HCT116 (cell line): ENCODE data around the gene CCL27. TPM values are rescaled to one million over a fixed set of nuclear protein-coding genes. Genes with fewer than 3 reads are reported as not detected.

Experiments used
- ATAC-seq: fragments of 200-7000 bp; cut with Tn5 transposase; 2 replicates; pipeline ENCODE4 v1.9.1; 2020; ENCODE audit warnings: mild to moderate bottlenecking, moderate library complexity
- BruUV-seq: library from RNA; stranded (reverse); fragments of 400-500 nt; replicated peaks from 2 replicates; lab custom pipeline; 2021; lab: Mats Ljungman, UMichigan
- CTCF ChIA-PET: fragments of 300-600 bp; sonication (Branson Sonifier 250); formaldehyde crosslinking; loops from one replicate; lab custom pipeline; 2021; ENCODE audit warnings: antibody characterized with exemption; lab: Charles Lee
- POLR2A ChIA-PET: fragments of 300-600, 350-600 bp; sonication (Branson Sonifier 250); formaldehyde crosslinking; loops from one replicate; lab custom pipeline; 2021; ENCODE audit warnings: antibody characterized with exemption; lab: Charles Lee
- RAD21 ChIA-PET, 2 experiments: fragments of 300-600 bp; sonication (Branson Sonifier 250); formaldehyde crosslinking; loops; one replicate each; lab custom pipeline; 2023; ENCODE audit warnings: low total read pairs in 2 of 2; ENCODE audit not compliant: uncharacterized antibody in 2 of 2, unreplicated experiment in 2 of 2, low non-redundant PET in 1 of 2; lab: Charles Lee
- DNase-seq: peaks from one replicate; pipeline ENCODE4 v3.0.0-alpha.2; 2010; ENCODE audit warnings: low read depth, low spot score
- H2AFZ ChIP-seq: fragments of 200-600 bp; shearing (Covaris generic), sonication (generic); 2 replicates; pipeline ENCODE4 v1.6.1; 2017; ENCODE audit warnings: low read depth, mixed run types, mixed read lengths, antibody characterized with exemption, low read length; ENCODE audit not compliant: poor library complexity, severe bottlenecking
- H3K27ac ChIP-seq: 2 replicates; pipeline ENCODE4 v1.5.1; 2012; ENCODE audit warnings: low read depth, low read length
- H3K27me3 ChIP-seq: fragments of 200-600 bp; sonication (generic); 2 replicates; pipeline ENCODE4 v1.6.1; 2016; ENCODE audit warnings: mixed run types, low read length, mixed read lengths; ENCODE audit not compliant: insufficient read depth
- H3K36me3 ChIP-seq, 2 experiments: fragments of 200-500 bp in 1 of 2; fragments of 200-600 bp in 1 of 2; sonication (Bioruptor generic) in 1 of 2; sonication (generic) in 1 of 2; 2 replicates each; pipeline versions ENCODE4 v1.5.1 to v1.6.1; 2014 to 2016; ENCODE audit warnings: low read length in 2 of 2, inconsistent platforms in 1 of 2, mixed read lengths in 1 of 2, mixed run types in 1 of 2; ENCODE audit not compliant: insufficient read depth in 2 of 2, control insufficient read depth in 1 of 2
- H3K4me1 ChIP-seq, 2 experiments: fragments of 200-600 bp in 1 of 2; sonication (generic) in 1 of 2; 2 replicates each; pipeline versions ENCODE4 v1.5.1 to v1.6.1; 2012 to 2017; ENCODE audit warnings: low read length in 2 of 2, inconsistent platforms in 1 of 2, mild to moderate bottlenecking in 1 of 2, mixed read lengths in 1 of 2, mixed run types in 1 of 2, moderate library complexity in 1 of 2; ENCODE audit not compliant: insufficient read depth in 2 of 2, control insufficient read depth in 1 of 2
- H3K4me2 ChIP-seq: fragments of 200-600 bp; sonication (generic); 2 replicates; pipeline ENCODE4 v1.6.1; 2017; ENCODE audit warnings: mixed run types, low read length, mixed read lengths
- H3K4me3 ChIP-seq, 2 experiments: fragments of 200-600 bp in 1 of 2; sonication (generic) in 1 of 2; replicated peaks in 1 of 2; 2 replicates each; pipeline ENCODE4 v1.5.1; 2011 to 2016; ENCODE audit warnings: low read length in 2 of 2, control low read depth in 1 of 2, low read depth in 1 of 2, mild to moderate bottlenecking in 1 of 2, mixed read lengths in 1 of 2, mixed run types in 1 of 2
- H3K79me2 ChIP-seq: fragments of 200-600 bp; sonication (generic); 2 replicates; pipeline ENCODE4 v1.6.1; 2017; ENCODE audit warnings: mild to moderate bottlenecking, mixed run types, low read length, moderate library complexity, mixed read lengths; ENCODE audit not compliant: insufficient read depth
- H3K9ac ChIP-seq: fragments of 200-600 bp; sonication (generic); 2 replicates; pipeline ENCODE4 v1.6.1; 2016; ENCODE audit warnings: low read length, mixed read lengths
- H3K9me2 ChIP-seq: fragments of 200-600 bp; sonication (generic), shearing (Covaris generic); 2 replicates; pipeline ENCODE4 v1.6.1; 2017; ENCODE audit warnings: mixed run types, mild to moderate bottlenecking, moderate library complexity; ENCODE audit not compliant: insufficient read depth
- H3K9me3 ChIP-seq, 2 experiments: fragments of 200-500 bp in 1 of 2; fragments of 200-600 bp in 1 of 2; sonication (Bioruptor generic) in 1 of 2; sonication (generic) in 1 of 2; 2 replicates each; pipeline ENCODE4 v1.6.1; 2014 to 2017; ENCODE audit warnings: low read length in 2 of 2, mixed read lengths in 2 of 2, inconsistent platforms in 1 of 2, low read depth in 1 of 2, mild to moderate bottlenecking in 1 of 2, mixed run types in 1 of 2, moderate library complexity in 1 of 2; ENCODE audit not compliant: control insufficient read depth in 1 of 2, insufficient read depth in 1 of 2
- H4K20me1 ChIP-seq: fragments of 200-600 bp; sonication (generic), shearing (Covaris generic); 2 replicates; pipeline ENCODE4 v1.6.1; 2017; ENCODE audit warnings: mixed run types, mild to moderate bottlenecking, moderate library complexity; ENCODE audit not compliant: insufficient read depth
- CBX3 ChIP-seq: IDR thresholded peaks from 2 replicates; pipeline ENCODE4 v1.6.1; 2012; ENCODE audit warnings: low read depth
- EGR1 ChIP-seq: IDR thresholded peaks from 2 replicates; pipeline ENCODE4 v1.6.1; 2012; ENCODE audit warnings: low read depth
- EZH2 ChIP-seq: fragments of 200-600 bp; sonication (generic); IDR thresholded peaks from 2 replicates; pipeline ENCODE4 v1.6.1; 2017; ENCODE audit warnings: antibody characterized with exemption, mixed run types
- EZH2phosphoT487 ChIP-seq: fragments of 200-600 bp; IDR thresholded peaks from 2 replicates; pipeline ENCODE4 v1.6.1; 2018; ENCODE audit warnings: antibody characterized with exemption, borderline replicate concordance
- FOSL1 ChIP-seq: IDR thresholded peaks from 2 replicates; pipeline ENCODE4 v1.6.1; 2012; ENCODE audit warnings: low read depth
- POLR2A ChIP-seq: IDR thresholded peaks from 2 replicates; pipeline ENCODE4 v1.7.0; 2011; ENCODE audit warnings: borderline replicate concordance; ENCODE audit not compliant: insufficient read depth, insufficient read length; ENCODE audit errors: extremely low read depth
- POLR2AphosphoS5 ChIP-seq: IDR thresholded peaks from 2 replicates; pipeline ENCODE4 v1.6.1; 2011; ENCODE audit warnings: mild to moderate bottlenecking, low read depth, low read length, moderate library complexity
- TCF7L2 ChIP-seq: IDR thresholded peaks from 2 replicates; pipeline ENCODE4 v1.7.0; 2011; ENCODE audit warnings: borderline replicate concordance, inconsistent platforms; ENCODE audit not compliant: insufficient read depth, insufficient read length; ENCODE audit errors: extremely low read depth
- YY1 ChIP-seq: IDR thresholded peaks from 2 replicates; pipeline ENCODE4 v1.6.1; 2011; ENCODE audit warnings: low read length, low read depth, moderate library complexity, mild to moderate bottlenecking; ENCODE audit not compliant: insufficient replicate concordance; ENCODE audit errors: extremely low read depth
- ZFX ChIP-seq: fragments of 450-650 bp; IDR thresholded peaks from 2 replicates; pipeline ENCODE4 v1.6.1; 2017
- ZNF274 ChIP-seq: fragments of 200-500 bp; sonication (Bioruptor generic); IDR thresholded peaks from 2 replicates; pipeline ENCODE4 v1.6.1; 2014; ENCODE audit warnings: mild to moderate bottlenecking, low read depth, low read length, inconsistent platforms
- intact Hi-C: fragments of 100-400 bp; cut with micrococcal nuclease; formaldehyde crosslinking; loops from 2 replicates; pipeline ENCODE4 v1.10.0; 2022
- total RNA-seq: library from RNA; stranded (reverse); gene quantifications from one replicate; pipeline ENCODE4 v1.2.1, GENCODE V29; 2021; ENCODE audit not compliant: unreplicated experiment
- TF ChIP-seq, protein P1 (sequence below): IDR thresholded peaks from 2 replicates; pipeline ENCODE4 v1.6.1; 2012

CCL27 gene
- total RNA-seq, 1 experiment from 2014 or later = 1.0 TPM

DNA sequence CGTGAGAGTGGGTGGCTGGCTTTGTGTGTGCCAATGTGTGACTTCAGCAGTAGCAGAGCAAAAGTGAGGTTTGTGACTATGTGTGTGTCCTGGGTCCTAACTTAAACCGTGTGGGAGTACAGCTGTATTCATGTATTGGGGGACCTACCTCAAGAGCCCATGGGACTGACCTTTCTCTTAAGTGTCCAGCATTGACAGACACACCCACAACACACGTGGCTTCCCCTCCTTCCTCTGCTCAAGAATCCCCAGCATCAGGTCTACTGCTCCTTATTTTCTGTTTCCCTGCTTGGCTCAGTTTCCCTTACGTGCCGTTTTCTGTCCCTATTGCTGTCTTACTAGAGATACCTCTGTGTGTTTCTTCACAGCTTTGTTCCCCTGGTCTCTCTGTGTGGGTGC is 9.9 kb downstream of the CCL27 start:
- no TSS peak for BruUV-seq
- ChIA-PET RAD21 (no interaction called here), CTCF (no interaction called here), POLR2A (interaction anchor here (1.3 to 1.5 kb wide), 2 partner anchors 12 to 15 kb away, joined by 5 to 8 read pairs; partner anchors contain the start of gene SIGMAR1)
- peak overlapping the region; percentile 58 for H3K9ac ChIP-seq
- DNase-seq (no peak), ATAC-seq (0 out of 2 replicates have a peak, but pooled peaks have one; percentile 1)
- no peaks in the 10 kb centered on the region for H4K20me1 ChIP-seq
- H3K4me3 ChIP-seq = peak overlapping the region; percentile 58 to 61
- no peaks in the 10 kb centered on the region for H3K79me2 ChIP-seq
- H3K27ac ChIP-seq = peak overlapping the region; percentile 50
- no peak for TF ChIP-seq ZNF274
- no peak for TF ChIP-seq EZH2
- TF ChIP-seq EGR1 = no peak
- no peak for TF ChIP-seq CBX3
- peaks cover 0 to 6% of the 10 kb centered on the region in 2 experiments; a peak in 1 of 4 replicates for H3K36me3 ChIP-seq
- intact Hi-C loops = no loop called here
- no peak overlapping the region for H2AFZ ChIP-seq
- H3K4me1 ChIP-seq = peaks cover 15 to 34% of the 10 kb centered on the region in 2 experiments
- H3K27me3 ChIP-seq = no peaks in the 10 kb centered on the region
- H3K9me2 ChIP-seq = no peaks in the 10 kb centered on the region
- H3K9me3 ChIP-seq = no peaks in the 10 kb centered on the region
- peak overlapping the region; percentile 83 for H3K4me2 ChIP-seq

DNA sequence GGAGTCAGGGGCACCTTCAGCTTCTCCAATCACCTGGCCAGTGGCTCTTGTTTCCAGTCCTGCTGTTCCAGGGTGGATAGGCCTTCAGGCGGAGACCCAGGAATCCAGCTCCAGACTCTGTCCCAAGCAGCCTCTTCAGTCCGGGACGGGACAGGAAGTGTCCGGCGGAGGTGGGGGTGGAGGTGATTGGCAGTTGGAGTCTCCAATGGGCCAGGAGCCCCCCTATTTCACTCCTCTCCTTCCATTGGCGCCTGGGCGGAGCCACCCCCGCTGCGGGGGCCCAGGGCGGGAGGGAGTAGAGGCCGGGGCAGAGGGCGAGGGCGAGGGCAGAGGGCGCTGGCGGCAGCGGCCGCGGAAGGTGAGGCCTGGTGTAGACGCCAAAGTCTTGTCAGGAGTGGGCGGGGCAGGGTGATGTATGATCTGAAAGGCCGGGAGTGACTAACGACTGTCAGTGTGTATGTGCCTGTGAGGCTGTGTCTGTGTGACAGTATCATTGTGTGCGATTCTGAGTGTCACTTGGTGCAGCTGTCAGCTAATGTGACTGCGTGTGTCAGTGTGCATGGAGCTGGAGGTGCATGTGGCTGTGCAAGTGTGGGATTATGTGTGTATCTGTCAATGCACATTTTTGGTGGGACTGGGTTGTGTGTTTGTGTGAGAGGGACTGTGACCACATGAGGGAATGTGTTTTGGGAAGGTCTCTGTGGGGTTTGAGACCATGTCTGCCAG is 10.4 kb downstream of the CCL27 start, which contains the start of gene IL11RA:
Gene IL11RA, plus strand, starts transcription at position 310 of the 726 bp plus-strand sequence. CDS start 3,033 bp downstream, outside the sequence.
- intact Hi-C loops = no loop called here
- no peaks in the 10 kb centered on the region for H3K27me3 ChIP-seq
- H3K27ac ChIP-seq = peak within 1 kb of the TSS; percentile 50
- no TSS peak for BruUV-seq
- peaks cover 19 to 39% of the 10 kb centered on the region in 2 experiments for H3K4me1 ChIP-seq
- peak; percentile 94 for ATAC-seq
- H3K79me2 ChIP-seq = peaks cover 4% of the 10 kb centered on the region; the same call in 1 of the 2 replicates
- H3K9ac ChIP-seq = peak within 1 kb of the TSS; percentile 58
- no peak within 1 kb of the TSS for H2AFZ ChIP-seq
- peak; percentile 80 for DNase-seq
- no peaks in the 10 kb centered on the region for H3K9me2 ChIP-seq
- peaks cover 0 to 6% of the 10 kb centered on the region in 2 experiments; a peak in 1 of 4 replicates for H3K36me3 ChIP-seq
- CTCF ChIA-PET = interaction anchor here (0.9 to 1.4 kb wide), 3 partner anchors 13 to 108 kb away, joined by 3 to 4 read pairs (median 4); no protein-coding TSS in a partner anchor
- no peaks in the 10 kb centered on the region for H4K20me1 ChIP-seq
- peak within 1 kb of the TSS; percentile 83 for H3K4me2 ChIP-seq
- peak within 1 kb of the TSS; percentile 58 to 61 for H3K4me3 ChIP-seq
- H3K9me3 ChIP-seq = no peaks in the 10 kb centered on the region
- TF ChIP-seq POLR2A (peak; percentile 45), POLR2AphosphoS5 (peak; percentile 93), ZFX (peak; percentile 35; the same call in 1 of the 2 replicates), YY1 (peak; percentile 46), TCF7L2 (peak; percentile 63), EZH2phosphoT487 (no peak), FOSL1 (no peak)
- TF ChIP-seq, protein P1, sequence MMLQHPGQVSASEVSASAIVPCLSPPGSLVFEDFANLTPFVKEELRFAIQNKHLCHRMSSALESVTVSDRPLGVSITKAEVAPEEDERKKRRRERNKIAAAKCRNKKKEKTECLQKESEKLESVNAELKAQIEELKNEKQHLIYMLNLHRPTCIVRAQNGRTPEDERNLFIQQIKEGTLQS = no peak
- TF ChIP-seq, all 23 proteins: peak for 5
- ChIA-PET POLR2A (interaction anchor here (1.3 to 1.5 kb wide), 2 partner anchors 13 to 14 kb away, joined by 5 to 8 read pairs; partner anchors contain the start of gene SIGMAR1), RAD21 (no interaction called here)
